ENCODE measurements around the gene SERPING1.
"Not testable (repeated sequence)": the region's sequence is repeated elsewhere in the genome, so short reads cannot be mapped to it uniquely, and the experiment has no call there.

Gene SERPING1

DNA sequence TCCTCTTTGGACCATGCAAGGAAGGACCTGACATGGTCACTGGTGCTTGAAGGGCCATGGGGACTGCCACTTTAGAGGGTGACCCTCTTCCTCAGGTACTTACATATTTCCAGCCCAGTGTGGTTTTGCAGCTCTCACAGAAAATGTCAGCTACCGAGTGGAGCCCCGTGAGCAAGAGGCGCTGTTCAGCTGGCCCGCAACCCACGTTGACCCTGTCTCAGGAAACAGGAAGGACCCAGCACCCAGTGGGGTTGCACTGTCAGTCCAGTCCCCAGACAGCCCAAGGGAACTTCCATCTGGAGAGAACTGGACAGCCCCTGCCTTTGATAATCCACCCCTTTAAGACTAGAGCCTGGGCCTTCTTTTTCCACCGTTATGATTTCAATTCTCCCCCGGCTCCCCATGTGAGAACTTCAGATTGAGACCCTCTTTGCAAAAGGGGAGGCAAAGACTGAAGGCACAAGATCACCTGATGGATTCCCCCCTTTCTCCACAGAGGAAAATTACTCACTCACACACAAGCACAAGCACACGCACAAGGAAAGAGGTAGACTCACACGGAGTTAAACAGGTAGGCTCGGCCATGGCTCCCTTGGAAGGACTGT is 48.8 kb downstream of the SERPING1 start:
- H3K27ac Mint-ChIP-seq, result no peak overlapping the region
- peaks cover 41 to 70% of the 10 kb centered on the region in 2 donors for H3K27me3 Mint-ChIP-seq
- peak overlapping the region in 1 of 2 donors; percentile 9 for H3K4me3 Mint-ChIP-seq

DNA sequence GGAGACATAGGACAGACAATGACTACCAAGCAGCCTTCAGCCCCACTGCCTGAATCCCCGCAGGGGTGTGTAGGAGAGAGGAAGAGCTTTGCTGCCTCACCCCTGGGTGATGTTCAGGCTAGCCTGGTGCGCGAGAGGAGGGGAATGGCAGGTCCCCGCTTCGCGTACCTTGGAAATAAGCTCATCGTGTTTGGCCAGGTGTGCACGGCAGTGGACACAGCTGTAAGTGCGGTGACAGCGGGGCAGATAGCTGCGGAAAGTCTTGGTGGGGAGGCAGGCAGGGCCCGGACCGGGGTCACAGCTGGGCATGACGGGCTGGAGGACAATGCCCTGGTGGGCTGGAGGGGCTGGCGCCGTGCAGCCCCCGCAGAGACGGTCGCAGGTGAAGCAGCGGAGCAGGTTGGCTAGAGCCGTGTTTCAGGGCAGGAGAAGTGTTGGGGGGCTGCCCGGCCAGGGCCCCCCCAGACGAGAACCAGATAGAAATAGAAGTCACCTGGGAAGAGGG is 49.4 kb downstream of the SERPING1 start:
- peaks cover 20 to 22% of the 10 kb centered on the region in 2 donors for H3K4me1 Mint-ChIP-seq (ENCODE audit: low read depth in 2 of 2)
- H3K9me3 Mint-ChIP-seq, result no peaks in the 10 kb centered on the region
- peaks cover 3% of the 10 kb centered on the region for H3K36me3 Mint-ChIP-seq (ENCODE audit: insufficient read depth)
- DNase-seq, result no peak
- H3K4me3 Mint-ChIP-seq, result peak overlapping the region in 1 of 2 donors; percentile 9
- H3K27me3 Mint-ChIP-seq, result peaks cover 41 to 70% of the 10 kb centered on the region in 2 donors
- no peak overlapping the region for H3K27ac Mint-ChIP-seq
- ATAC-seq (replicated peaks), result no peak

More for the DNA sequence above, 48.8 kb downstream of the SERPING1 start:
- no peak for DNase-seq
- Mint-ChIP-seq H3K36me3 (ENCODE audit: insufficient read depth) (peaks cover 3% of the 10 kb centered on the region), H3K9me3 (no peaks in the 10 kb centered on the region), H3K4me1 (ENCODE audit: low read depth in 2 of 2) (peaks cover 20 to 22% of the 10 kb centered on the region in 2 donors)
- no peak for ATAC-seq (replicated peaks)

DNA sequence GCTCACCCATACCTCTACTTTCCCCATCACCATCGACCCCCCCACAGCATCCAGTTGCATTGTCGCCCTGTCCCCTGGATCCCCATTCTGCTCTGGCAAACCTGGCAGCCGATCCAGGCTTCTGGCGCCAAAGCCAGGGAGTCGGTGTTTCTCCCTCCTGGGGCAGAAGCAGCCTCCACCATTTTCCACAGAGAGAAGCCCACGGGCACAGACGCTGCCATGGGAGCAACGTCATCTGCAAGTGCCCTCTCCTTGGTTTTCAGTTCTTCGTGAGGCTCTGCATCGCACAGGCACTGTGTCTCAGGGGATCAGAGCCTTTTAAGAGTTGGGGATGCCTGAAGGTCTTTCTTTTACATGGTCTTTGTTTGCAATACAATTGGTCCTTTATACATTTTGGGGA is 49.9 kb downstream of the SERPING1 start:
- Mint-ChIP-seq H3K27ac (no peak overlapping the region), H3K9me3 (no peaks in the 10 kb centered on the region), H3K27me3 (peaks cover 41 to 70% of the 10 kb centered on the region in 2 donors), H3K4me3 (no peak overlapping the region), H3K4me1 (ENCODE audit: low read depth in 2 of 2) (peaks cover 20 to 22% of the 10 kb centered on the region in 2 donors), H3K36me3 (ENCODE audit: insufficient read depth) (peaks cover 6% of the 10 kb centered on the region)
- ATAC-seq (replicated peaks), result no peak
- DNase-seq, result no peak

DNA sequence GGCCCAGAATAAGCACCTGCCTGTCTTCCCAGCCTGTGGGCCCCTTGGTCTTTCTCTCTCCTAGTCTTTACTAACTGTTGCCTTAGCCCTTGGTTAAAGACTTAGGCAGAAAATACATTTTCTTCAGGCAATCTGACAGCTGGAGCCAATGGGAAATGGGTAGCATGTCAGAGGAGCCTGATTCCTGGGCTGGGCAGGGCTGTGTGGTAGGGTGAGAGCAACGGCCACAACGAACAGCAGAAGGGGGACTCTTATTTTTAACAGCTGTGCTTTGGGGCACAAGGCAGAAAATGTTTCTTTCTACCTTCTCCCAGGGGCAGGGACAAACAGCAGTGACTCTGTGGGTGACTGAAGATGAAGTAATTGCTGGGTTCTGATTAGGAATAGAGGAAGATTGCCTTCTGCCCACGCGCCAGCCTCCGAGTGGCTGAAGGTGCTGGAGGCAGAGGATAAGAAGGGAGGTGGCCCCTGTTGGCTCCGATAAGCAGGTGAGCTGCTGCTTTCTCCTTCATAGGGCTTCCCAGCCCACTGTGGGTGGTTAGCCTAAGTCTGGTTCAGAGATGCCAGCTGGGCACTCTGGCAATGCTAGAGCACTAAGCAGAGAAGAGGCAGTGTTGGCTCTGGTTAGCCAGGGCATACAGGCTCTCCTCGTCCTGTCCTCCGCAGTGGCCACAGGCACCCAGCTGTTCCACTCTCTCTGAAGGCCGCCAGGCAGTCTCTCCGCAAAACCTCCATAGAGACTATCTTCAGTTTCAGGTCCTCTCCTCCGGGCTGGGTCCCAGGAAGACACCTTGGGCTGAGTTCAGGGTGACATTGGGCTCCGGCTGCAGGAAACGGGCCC is 50.7 kb downstream of the SERPING1 start:
- Mint-ChIP-seq H3K27me3 (peaks cover 33 to 65% of the 10 kb centered on the region in 2 donors), H3K9me3 (no peaks in the 10 kb centered on the region), H3K4me3 (peak overlapping the region; percentile 90 to 92), H3K36me3 (ENCODE audit: insufficient read depth) (peaks cover 6% of the 10 kb centered on the region), H3K27ac (peak overlapping the region; percentile 84 to 93), H3K4me1 (ENCODE audit: low read depth in 2 of 2) (peaks cover 24% of the 10 kb centered on the region in 2 donors)
- DNase-seq (no peak), ATAC-seq (replicated peaks) (no peak)

DNA sequence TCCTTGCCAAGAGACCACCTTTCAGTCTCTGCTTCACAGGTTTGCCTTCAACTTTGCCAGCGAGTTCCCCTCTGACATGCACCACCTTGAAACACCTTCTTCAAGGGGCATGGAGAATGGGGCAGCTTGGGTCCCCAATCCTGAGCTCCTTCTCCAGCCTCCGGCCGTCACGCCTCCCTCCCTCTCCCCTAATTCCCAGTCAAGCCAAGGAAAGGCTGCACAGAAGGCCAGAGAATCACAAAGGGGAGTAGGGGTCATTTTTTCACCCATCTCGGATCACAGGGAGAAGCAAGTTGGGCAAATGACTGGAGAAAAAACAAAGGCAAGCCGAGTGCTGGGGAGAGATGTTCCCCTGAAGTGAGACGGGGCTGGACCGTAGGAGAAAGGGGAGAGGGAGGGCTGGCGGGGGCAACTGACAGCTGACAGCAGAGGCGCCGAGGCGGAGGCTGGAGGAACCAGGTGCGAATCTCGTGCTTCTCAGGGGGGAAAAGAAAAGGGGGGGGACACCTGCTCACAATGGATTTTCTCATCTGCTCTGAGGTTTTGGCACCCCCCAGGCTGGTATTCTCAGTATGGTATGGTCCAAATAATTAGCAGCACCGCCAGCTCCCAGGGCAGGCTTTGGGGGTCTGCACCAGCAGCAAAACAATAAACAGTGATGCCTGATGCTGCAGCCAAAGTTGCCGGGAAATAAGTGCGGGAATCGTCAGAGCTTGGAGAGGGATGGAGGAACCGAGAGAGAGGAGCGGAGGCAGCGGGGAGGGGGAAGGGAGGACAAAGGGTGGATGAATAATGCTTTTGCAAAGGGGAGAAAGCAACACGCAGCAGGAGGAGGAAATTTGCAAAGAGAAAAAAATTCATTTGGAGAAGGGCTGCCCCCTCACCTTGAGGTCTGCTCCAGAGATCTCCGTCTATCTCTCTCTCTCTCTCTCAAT is 51.6 kb downstream of the SERPING1 start:
- no peaks in the 10 kb centered on the region for H3K9me3 Mint-ChIP-seq
- peaks cover 25 to 56% of the 10 kb centered on the region in 2 donors for H3K27me3 Mint-ChIP-seq
- DNase-seq (no peak), ATAC-seq (replicated peaks) (peak; percentile 6)
- H3K4me1 Mint-ChIP-seq (ENCODE audit: low read depth in 2 of 2), result peaks cover 24% of the 10 kb centered on the region in 2 donors
- H3K27ac Mint-ChIP-seq, result peak overlapping the region; percentile 84 to 93
- peaks cover 6% of the 10 kb centered on the region for H3K36me3 Mint-ChIP-seq (ENCODE audit: insufficient read depth)
- H3K4me3 Mint-ChIP-seq, result peak overlapping the region; percentile 90 to 92

DNA sequence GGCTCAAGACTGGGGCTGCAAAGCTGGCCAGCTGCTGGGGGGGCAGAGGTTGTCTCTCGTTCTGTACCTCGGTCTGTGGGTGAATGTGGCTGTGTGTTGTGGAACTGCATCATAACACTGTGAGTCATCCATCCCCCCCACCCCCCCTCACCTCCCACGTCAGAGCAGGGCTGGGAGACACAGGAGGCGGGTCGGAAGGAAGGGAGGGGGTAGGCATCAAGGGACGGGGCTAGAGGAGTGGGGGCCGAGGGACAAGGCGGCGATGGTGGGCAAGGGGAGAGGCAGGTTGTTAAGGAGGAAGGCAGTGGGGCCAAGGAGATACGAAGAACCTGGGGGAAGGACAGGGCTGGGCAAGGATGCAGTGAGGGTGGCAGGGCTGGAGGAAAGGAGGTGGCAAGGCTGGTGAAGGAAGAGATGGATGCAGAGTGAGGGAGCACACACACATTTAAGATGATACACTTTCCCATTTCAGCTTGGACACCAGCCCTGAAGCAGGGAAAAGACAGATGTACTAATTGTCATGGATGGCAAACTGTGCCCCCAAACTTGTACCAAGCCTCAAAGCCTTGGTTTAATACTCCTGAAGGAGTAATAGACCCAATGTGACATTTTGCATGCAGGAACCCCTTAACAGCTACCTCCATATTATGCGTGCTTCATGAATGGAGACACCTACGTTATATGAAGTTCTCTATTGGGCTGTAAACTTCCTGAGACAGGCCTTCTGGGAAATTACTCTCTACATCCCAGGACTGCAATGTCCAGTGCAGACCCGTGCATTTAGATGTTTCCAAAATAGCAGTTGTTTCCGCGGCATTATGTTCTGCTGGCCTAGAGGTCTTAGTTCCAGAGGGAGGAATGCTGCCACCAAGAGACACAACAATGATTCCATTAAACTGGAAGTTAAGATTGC is 52.6 kb downstream of the SERPING1 start, which contains the start of gene YPEL4:
Gene YPEL4 (minus strand): TSS at position 87 of the 913 bp plus-strand sequence. CDS start 2,805 bp downstream, outside the sequence.
- Mint-ChIP-seq H3K27me3 (peaks cover 25 to 46% of the 10 kb centered on the region in 2 donors), H3K36me3 (ENCODE audit: insufficient read depth) (peaks cover 6% of the 10 kb centered on the region), H3K4me3 (peak within 1 kb of the TSS; percentile 90 to 92), H3K27ac (peak within 1 kb of the TSS; percentile 84 to 93), H3K4me1 (ENCODE audit: low read depth in 2 of 2) (peaks cover 24% of the 10 kb centered on the region in 2 donors), H3K9me3 (no peaks in the 10 kb centered on the region)
- peak; percentile 58 to 63 (median 62) for DNase-seq
- peak; percentile 86 for ATAC-seq (replicated peaks)

DNA sequence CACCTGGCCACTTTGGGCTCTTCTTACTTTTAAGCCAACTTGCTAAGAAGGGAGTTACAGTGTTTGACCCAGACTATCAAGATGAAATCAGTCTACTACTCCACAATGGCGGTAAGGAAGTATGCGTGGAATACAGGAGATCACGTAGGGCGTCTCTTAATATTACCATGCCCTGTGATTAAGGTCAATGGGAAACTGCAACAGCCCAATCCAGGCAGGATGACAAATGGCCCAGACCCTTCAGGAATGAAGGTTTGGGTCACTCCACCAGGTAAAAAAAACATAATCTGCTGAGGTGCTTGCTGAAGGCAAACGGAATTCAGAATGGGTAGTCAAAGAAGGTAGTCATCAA is 53.2 kb downstream of the SERPING1 start:
- no peaks in the 10 kb centered on the region for H3K9me3 Mint-ChIP-seq
- DNase-seq (no peak), ATAC-seq (replicated peaks) (no peak)
- peak overlapping the region; percentile 84 to 93 for H3K27ac Mint-ChIP-seq
- peaks cover 6% of the 10 kb centered on the region for H3K36me3 Mint-ChIP-seq (ENCODE audit: insufficient read depth)
- H3K27me3 Mint-ChIP-seq, result peaks cover 23 to 40% of the 10 kb centered on the region in 2 donors
- H3K4me1 Mint-ChIP-seq (ENCODE audit: low read depth in 2 of 2), result peaks cover 24% of the 10 kb centered on the region in 2 donors
- no peak overlapping the region for H3K4me3 Mint-ChIP-seq

DNA sequence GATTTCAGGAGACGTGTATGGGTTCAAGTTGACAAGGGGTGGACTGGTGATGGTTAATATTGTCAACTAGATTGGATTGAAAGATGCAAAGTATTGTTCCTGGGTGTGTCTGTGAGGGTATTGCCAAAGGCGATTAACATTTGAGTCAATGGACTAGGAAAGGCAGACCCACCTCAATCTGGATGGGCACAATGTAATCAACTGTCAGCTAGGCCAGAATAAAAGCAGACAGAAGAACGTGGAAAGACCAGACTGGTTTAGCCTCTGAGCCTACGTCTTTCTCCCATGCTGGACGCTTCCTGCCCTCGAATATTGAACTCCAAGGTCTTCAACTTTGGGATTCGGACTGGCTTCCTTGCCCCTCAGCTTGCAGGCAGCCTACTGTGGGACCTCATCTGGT is 53.9 kb downstream of the SERPING1 start:
- Mint-ChIP-seq H3K9me3 (no peaks in the 10 kb centered on the region), H3K4me1 (ENCODE audit: low read depth in 2 of 2) (peaks cover 21 to 22% of the 10 kb centered on the region in 2 donors), H3K27ac (no peak overlapping the region), H3K4me3 (no peak overlapping the region), H3K36me3 (ENCODE audit: insufficient read depth) (peaks cover 5% of the 10 kb centered on the region), H3K27me3 (peaks cover 16 to 33% of the 10 kb centered on the region in 2 donors)
- DNase-seq, result no peak
- ATAC-seq (replicated peaks), result no peak

DNA sequence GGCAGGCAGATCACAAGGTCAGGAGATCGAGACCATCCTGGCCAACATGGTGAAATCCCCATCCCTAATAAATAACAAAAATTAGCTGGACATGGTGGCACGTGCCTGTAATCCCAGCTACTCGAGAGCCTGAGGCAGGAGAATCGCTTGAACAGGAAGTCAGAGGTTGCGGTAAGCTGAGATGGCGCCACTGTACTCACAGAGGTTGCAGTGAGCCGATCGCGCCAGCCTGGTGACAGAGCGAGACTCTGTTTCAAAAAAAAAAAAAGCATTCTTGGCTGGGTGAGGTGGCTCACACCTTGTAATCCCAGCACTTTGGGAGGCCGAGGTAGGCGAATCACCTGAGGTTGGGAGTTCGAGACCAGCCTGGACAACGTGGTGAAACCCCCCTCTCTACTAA is 54.7 kb downstream of the SERPING1 start:
- Mint-ChIP-seq H3K4me1 (ENCODE audit: low read depth in 2 of 2) (peaks cover 21 to 24% of the 10 kb centered on the region in 2 donors), H3K4me3 (peak overlapping the region; percentile 40 to 48), H3K27ac (peak overlapping the region; percentile 82 to 91), H3K27me3 (peaks cover 8 to 25% of the 10 kb centered on the region in 2 donors)
- DNase-seq (peak in 2 of 3 experiments; percentile 30 to 32), ATAC-seq (replicated peaks) (peak; percentile 31)
- H3K9me3 Mint-ChIP-seq; H3K36me3 Mint-ChIP-seq (ENCODE audit: insufficient read depth): not testable (repeated sequence)

DNA sequence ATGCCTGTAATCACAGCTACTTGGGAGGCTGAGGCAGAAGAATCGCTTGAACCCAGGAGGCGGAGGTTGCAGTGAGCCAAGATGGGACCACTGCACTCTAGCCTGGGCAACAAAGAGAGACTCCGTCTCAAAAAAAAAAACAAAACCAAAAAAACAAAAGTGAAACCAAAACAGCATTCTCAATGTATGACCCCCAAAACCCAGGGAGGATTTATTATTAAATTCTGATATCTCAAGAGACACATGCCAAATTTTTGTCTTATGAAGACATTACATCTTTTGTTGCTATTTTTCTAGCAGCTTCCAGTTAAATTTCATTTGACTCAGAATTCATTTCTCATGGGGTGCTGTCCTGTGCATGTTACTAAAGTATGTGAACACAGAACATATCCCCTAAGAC is 55.2 kb downstream of the SERPING1 start:
- Mint-ChIP-seq H3K4me3 (peak overlapping the region; percentile 40 to 48), H3K36me3 (ENCODE audit: insufficient read depth) (peaks cover 8% of the 10 kb centered on the region), H3K27ac (peak overlapping the region; percentile 82 to 91), H3K4me1 (ENCODE audit: low read depth in 2 of 2) (peaks cover 26 to 28% of the 10 kb centered on the region in 2 donors), H3K9me3 (no peaks in the 10 kb centered on the region), H3K27me3 (peaks cover 3 to 21% of the 10 kb centered on the region in 2 donors)
- DNase-seq (no peak), ATAC-seq (replicated peaks) (no peak)

DNA sequence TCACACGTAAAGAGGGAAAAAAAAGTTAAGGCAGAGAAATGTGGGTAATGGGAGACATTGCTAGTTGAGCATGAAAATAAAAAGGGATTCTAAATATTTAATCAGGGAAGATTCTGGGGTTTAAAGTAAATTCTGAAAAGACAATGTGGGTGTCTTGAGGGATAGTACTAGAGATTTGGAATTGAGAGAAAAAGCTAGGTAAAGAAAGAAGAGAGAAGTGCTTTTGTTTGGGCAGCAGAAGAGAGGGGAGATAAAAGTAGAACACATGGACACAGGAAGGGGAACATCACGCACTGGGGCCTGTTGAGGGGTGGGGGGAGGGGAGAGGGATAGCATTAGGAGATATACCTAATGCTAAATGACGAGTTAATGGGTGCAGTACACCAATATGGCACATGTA is 55.7 kb downstream of the SERPING1 start:
- Mint-ChIP-seq H3K9me3 (no peaks in the 10 kb centered on the region), H3K27ac (peak overlapping the region; percentile 82 to 91), H3K36me3 (ENCODE audit: insufficient read depth) (peaks cover 9% of the 10 kb centered on the region), H3K4me1 (ENCODE audit: low read depth in 2 of 2) (peaks cover 29 to 33% of the 10 kb centered on the region in 2 donors), H3K27me3 (peaks cover 0 to 16% of the 10 kb centered on the region in 2 donors), H3K4me3 (no peak overlapping the region)
- DNase-seq (no peak), ATAC-seq (replicated peaks) (no peak)

DNA sequence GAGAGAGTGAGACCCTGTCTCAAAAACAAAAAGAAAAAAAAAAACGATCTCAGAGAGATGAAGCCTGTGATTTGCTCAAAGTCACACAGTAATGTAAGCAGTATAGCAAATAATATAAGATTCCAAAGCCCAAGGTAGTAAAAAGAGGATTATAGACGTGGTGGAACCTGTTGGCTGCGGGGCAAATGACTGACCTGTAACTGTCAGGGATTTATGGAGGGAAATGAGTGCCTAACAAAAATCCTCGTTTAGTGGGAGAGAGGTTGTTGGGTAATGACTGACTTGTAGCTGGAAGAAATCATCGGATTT is 59.4 kb downstream of the SERPING1 start:
- peak overlapping the region; percentile 96 to 98 for H3K4me3 Mint-ChIP-seq

More for the DNA sequence above, 59.4 kb downstream of the SERPING1 start:
- Mint-ChIP-seq H3K27ac (peak overlapping the region; percentile 86 to 96), H3K27me3 (no peaks in the 10 kb centered on the region), H3K4me1 (ENCODE audit: low read depth in 2 of 2) (peaks cover 21 to 25% of the 10 kb centered on the region in 2 donors), H3K9me3 (no peaks in the 10 kb centered on the region), H3K36me3 (ENCODE audit: insufficient read depth) (peaks cover 35% of the 10 kb centered on the region)
- ATAC-seq (replicated peaks) (no peak), DNase-seq (no peak)
